Spleen (tissue), 7 donors: ENCODE measurements around the gene ABCA13.

Experiments
- POLR2A ChIP-seq, 3 donors: fragments of 450-650 bp; IDR thresholded peaks; one replicate each; pipeline ENCODE4 v1.5.1; 2017; ENCODE audit warnings: antibody characterized with exemption in 3 of 3, mild to moderate bottlenecking in 1 of 3
- POLR2AphosphoS5 ChIP-seq, 3 donors: sonication (generic); formaldehyde crosslinking; IDR thresholded peaks; one replicate each; pipeline ENCODE4 v1.5.1; 2017; ENCODE audit warnings: antibody characterized with exemption in 3 of 3
- TF ChIP-seq, protein P1 (sequence below), 11 experiments: fragments of 200-600 bp in 7 of 11; fragments of 450-650 bp in 4 of 11; sonication (generic) in 4 of 11; IDR thresholded peaks in 8 of 11; conservative IDR thresholded peaks in 3 of 11; 1 replicate in 7 of 11; 2 replicates in 4 of 11; pipeline versions ENCODE4 v1.4.0 to v1.8.0; 2016 to 2021; ENCODE audit warnings: antibody characterized with exemption in 11 of 11, inconsistent platforms in 4 of 11, mild to moderate bottlenecking in 1 of 11
- donor health status: DM: no; HTN: no; CAD: no; lungs with moderate emphysema.
- donor health status: DM: no; HTN: no; CAD: no.
- donor health status: DM: no; HTN: no; CAD: no.

DNA sequence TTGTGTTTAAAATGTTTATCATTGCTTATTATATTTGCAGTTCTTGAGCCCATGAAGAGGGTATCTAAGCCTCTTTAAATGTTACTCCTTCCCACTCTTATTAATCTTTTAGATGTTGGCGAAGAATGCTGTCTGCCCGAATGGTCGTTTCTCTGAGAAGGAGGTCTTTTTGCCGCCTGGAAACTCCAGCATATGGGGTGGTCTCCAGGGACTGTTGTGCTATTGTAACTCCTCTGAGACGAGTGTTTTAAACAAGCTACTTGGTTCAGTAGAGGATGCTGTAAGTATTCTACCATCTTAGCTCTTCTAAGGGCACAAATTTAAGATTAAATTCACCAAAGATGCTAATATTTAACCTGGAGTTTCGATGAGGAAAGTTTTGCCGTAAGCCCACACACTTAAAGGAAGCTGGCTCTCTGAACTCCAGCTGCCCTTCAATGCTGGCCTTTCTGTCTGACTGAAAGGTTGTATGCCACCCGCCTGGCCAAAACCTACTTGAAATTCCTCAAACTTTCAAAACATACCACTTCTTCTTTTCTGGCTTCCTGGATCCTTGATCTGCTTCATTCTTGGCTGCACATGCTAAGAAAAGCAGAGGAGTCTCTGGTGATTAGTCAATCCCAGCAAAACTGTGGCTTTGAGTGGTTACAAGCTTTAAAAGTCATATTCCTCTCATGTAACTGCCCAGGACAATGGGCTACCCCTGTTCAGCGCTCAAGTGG is 74.7 kb downstream of the ABCA13 start:
- TF ChIP-seq POLR2AphosphoS5 (IDR thresholded peaks at IDR 0.05) (no peak), POLR2A (IDR thresholded peaks at IDR 0.05) (no peak)
- TF ChIP-seq, protein P1, sequence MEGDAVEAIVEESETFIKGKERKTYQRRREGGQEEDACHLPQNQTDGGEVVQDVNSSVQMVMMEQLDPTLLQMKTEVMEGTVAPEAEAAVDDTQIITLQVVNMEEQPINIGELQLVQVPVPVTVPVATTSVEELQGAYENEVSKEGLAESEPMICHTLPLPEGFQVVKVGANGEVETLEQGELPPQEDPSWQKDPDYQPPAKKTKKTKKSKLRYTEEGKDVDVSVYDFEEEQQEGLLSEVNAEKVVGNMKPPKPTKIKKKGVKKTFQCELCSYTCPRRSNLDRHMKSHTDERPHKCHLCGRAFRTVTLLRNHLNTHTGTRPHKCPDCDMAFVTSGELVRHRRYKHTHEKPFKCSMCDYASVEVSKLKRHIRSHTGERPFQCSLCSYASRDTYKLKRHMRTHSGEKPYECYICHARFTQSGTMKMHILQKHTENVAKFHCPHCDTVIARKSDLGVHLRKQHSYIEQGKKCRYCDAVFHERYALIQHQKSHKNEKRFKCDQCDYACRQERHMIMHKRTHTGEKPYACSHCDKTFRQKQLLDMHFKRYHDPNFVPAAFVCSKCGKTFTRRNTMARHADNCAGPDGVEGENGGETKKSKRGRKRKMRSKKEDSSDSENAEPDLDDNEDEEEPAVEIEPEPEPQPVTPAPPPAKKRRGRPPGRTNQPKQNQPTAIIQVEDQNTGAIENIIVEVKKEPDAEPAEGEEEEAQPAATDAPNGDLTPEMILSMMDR (IDR thresholded peaks at IDR 0.05 in 8 of 11, conservative IDR thresholded peaks at IDR 0.05 in 3 of 11) = no peak
